ENCODE measurements around the gene TBC1D7. TPM values are rescaled to one million over a fixed set of nuclear protein-coding genes. Genes with fewer than 3 reads are reported as not detected.

The TBC1D7 gene
- total RNA-seq, 1 experiment from 2014 or later = 29.2 TPM

DNA sequence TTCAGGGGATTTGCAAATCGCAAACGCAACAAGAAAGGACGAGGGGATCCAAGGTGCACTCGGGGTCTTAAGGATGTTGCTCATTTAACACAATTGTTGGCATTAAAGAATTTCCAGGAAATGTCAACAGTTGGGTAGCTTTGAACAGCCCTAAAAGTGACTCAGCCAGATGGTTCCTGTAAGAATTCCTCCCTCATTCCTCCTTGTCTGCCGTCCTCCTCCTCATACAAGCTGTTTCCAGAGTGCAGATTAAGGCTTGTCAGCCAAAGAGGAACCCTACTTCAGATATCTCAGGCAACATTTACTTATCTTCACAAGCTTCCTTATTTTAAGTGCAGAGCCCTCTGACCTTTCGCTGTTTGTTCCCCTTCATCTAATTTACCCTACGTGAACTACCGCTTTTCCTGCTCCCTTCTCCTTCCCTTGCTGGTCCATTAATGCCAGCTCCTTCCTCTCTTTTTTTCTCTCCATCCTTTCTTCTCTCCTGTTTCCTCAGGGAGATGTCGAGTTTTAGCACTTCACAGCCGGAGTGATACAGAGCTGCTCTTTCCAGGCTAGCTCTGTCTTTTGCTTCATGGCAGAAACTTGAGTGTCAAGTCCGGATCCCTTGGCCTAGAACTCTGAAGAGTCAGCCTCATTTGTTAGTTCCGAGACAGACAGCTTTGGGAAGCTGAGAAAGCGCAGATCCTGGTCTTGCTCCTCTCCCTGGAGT lies 26.1 kb upstream of the TBC1D7 start:
- intact Hi-C loops (cut with micrococcal nuclease; ENCODE audit: unreplicated experiment) = loop anchor here (1.0 kb wide), 3 partner anchors 43 to 371 kb away; no protein-coding TSS in a partner anchor
- BruUV-seq (replicated peaks) = no TSS peak
- H4K20me1 ChIP-seq (ENCODE audit: insufficient read depth) = no peaks in the 10 kb centered on the region
- no peaks in the 10 kb centered on the region for H3K36me3 ChIP-seq (ENCODE audit: low read depth)
- H3K79me2 ChIP-seq (ENCODE audit: low read depth) = no peaks in the 10 kb centered on the region
- DNase-seq = no peak
- H3K4me1 ChIP-seq (replicated peaks; ENCODE audit: insufficient read depth) = peaks cover 38% of the 10 kb centered on the region
- no peak for TF ChIP-seq EZH2 (IDR thresholded peaks at IDR 0.05; ENCODE audit: low read depth)
- TF ChIP-seq, protein P1, sequence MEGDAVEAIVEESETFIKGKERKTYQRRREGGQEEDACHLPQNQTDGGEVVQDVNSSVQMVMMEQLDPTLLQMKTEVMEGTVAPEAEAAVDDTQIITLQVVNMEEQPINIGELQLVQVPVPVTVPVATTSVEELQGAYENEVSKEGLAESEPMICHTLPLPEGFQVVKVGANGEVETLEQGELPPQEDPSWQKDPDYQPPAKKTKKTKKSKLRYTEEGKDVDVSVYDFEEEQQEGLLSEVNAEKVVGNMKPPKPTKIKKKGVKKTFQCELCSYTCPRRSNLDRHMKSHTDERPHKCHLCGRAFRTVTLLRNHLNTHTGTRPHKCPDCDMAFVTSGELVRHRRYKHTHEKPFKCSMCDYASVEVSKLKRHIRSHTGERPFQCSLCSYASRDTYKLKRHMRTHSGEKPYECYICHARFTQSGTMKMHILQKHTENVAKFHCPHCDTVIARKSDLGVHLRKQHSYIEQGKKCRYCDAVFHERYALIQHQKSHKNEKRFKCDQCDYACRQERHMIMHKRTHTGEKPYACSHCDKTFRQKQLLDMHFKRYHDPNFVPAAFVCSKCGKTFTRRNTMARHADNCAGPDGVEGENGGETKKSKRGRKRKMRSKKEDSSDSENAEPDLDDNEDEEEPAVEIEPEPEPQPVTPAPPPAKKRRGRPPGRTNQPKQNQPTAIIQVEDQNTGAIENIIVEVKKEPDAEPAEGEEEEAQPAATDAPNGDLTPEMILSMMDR (conservative IDR thresholded peaks at IDR 0.05) = no peak
- ChIA-PET POLR2A (ENCODE audit: unreplicated experiment) (no interaction called here), CTCF (interaction anchor here (0.6 to 0.7 kb wide), 2 partner anchors 17 to 20 kb away, joined by 3 read pairs; no protein-coding TSS in a partner anchor)
- H3K27me3 ChIP-seq (ENCODE audit: insufficient read depth, low read depth) = no peaks in the 10 kb centered on the region
- peak overlapping the region; percentile 75 for H3K4me2 ChIP-seq
- peak overlapping the region; percentile 74 for H3K27ac ChIP-seq
- no peaks in the 10 kb centered on the region for H3K9me3 ChIP-seq (ENCODE audit: insufficient read depth, low read depth)
- no peak overlapping the region for H2AFZ ChIP-seq
- H3F3A ChIP-seq (ENCODE audit: insufficient read depth, low read depth) = peaks cover 25% of the 10 kb centered on the region
- no peaks in the 10 kb centered on the region for H3K9me2 ChIP-seq (ENCODE audit: insufficient read depth)
- no peak overlapping the region for H3K4me3 ChIP-seq

DNA sequence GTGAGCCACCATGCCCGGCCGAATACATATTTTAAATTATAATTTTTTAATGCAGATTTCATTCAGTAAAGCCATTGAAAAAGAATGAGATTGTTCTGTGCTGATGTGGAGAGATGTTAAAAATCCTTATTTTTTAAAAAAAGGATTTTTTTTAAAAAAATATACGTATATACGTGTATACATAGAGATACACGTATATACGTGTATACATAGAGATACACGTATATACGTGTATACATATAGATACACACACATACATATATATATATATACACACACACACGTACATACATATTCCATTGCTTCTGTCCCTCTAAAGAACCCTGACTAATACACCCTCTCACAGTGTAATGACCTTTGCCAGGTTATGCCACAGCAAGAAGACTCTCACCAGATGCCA lies 23.8 kb upstream of the TBC1D7 start:
- no peaks in the 10 kb centered on the region for H3K9me3 ChIP-seq (ENCODE audit: insufficient read depth, low read depth)
- BruUV-seq (replicated peaks) = no TSS peak
- no peaks in the 10 kb centered on the region for H4K20me1 ChIP-seq (ENCODE audit: insufficient read depth)
- H3K9me2 ChIP-seq (ENCODE audit: insufficient read depth) = no peaks in the 10 kb centered on the region
- no peak for DNase-seq
- intact Hi-C loops (cut with micrococcal nuclease; ENCODE audit: unreplicated experiment) = no loop called here
- POLR2A ChIA-PET (ENCODE audit: unreplicated experiment) = no interaction called here
- no peak overlapping the region for H3K27ac ChIP-seq
- no peak overlapping the region for H3K4me3 ChIP-seq
- no peaks in the 10 kb centered on the region for H3K79me2 ChIP-seq (ENCODE audit: low read depth)
- no peaks in the 10 kb centered on the region for H3K36me3 ChIP-seq (ENCODE audit: low read depth)
- no peak overlapping the region for H3K4me2 ChIP-seq
- no peak for TF ChIP-seq EZH2 (IDR thresholded peaks at IDR 0.05; ENCODE audit: low read depth)
- TF ChIP-seq, protein P1 (conservative IDR thresholded peaks at IDR 0.05) = no peak
- H3K27me3 ChIP-seq (ENCODE audit: insufficient read depth, low read depth) = no peaks in the 10 kb centered on the region
- no peak overlapping the region for H2AFZ ChIP-seq
- CTCF ChIA-PET = no interaction called here
- H3K4me1 ChIP-seq (replicated peaks; ENCODE audit: insufficient read depth) = peaks cover 36% of the 10 kb centered on the region
- H3F3A ChIP-seq (ENCODE audit: insufficient read depth, low read depth) = peaks cover 25% of the 10 kb centered on the region

DNA sequence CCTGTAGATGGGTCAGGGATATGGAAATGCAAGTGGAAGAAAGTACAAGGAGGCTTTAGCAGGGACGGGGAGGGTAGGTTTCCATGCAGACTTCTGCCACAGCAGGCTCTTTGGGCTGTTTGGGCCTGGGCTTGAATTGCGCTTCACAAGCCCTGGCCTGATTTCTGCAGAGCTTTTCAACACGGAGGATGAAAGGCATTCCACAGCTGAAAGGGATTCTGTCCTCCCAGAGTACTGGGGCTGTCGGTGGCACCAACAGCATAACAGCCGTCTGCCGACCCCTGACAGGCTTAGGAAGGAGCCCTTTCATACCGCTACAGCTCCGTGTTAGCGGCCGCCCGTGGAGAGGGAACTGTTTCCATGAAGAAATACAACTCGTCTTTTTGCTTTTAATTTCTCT lies 22.9 kb upstream of the TBC1D7 start:
- no peak overlapping the region for H3K4me2 ChIP-seq

More for the DNA sequence above, 22.9 kb upstream of the TBC1D7 start:
- Histone ChIP-seq H3K36me3 (ENCODE audit: low read depth) (no peaks in the 10 kb centered on the region), H2AFZ (no peak overlapping the region), H3K27ac (no peak overlapping the region), H3K4me1 (replicated peaks; ENCODE audit: insufficient read depth) (peaks cover 30% of the 10 kb centered on the region), H3K4me3 (no peak overlapping the region), H4K20me1 (ENCODE audit: insufficient read depth) (no peaks in the 10 kb centered on the region), H3K9me2 (ENCODE audit: insufficient read depth) (no peaks in the 10 kb centered on the region), H3F3A (ENCODE audit: insufficient read depth, low read depth) (peaks cover 23% of the 10 kb centered on the region), H3K9me3 (ENCODE audit: insufficient read depth, low read depth) (no peaks in the 10 kb centered on the region), H3K27me3 (ENCODE audit: insufficient read depth, low read depth) (no peaks in the 10 kb centered on the region), H3K79me2 (ENCODE audit: low read depth) (no peaks in the 10 kb centered on the region)
- BruUV-seq (replicated peaks) = no TSS peak
- no peak for TF ChIP-seq EZH2 (IDR thresholded peaks at IDR 0.05; ENCODE audit: low read depth)
- TF ChIP-seq, protein P1 (conservative IDR thresholded peaks at IDR 0.05) = no peak
- no peak for DNase-seq
- ChIA-PET CTCF (no interaction called here), POLR2A (ENCODE audit: unreplicated experiment) (no interaction called here)
- intact Hi-C loops (cut with micrococcal nuclease; ENCODE audit: unreplicated experiment) = no loop called here

All from PC-9 (cell line).